Esophagus squamous epithelium (tissue), 5 donors: ENCODE data around the gene PROSER2. TPM values are rescaled to one million over a fixed set of nuclear protein-coding genes. Genes with fewer than 3 reads are reported as not detected.

Experiments used
- DNase-seq: peaks from one replicate; lab custom pipeline; 2025; lab: John Stamatoyannopoulos, UW
- H3K27ac ChIP-seq, 4 donors: fragments of 200-600 bp; sonication (generic); one replicate each; pipeline ENCODE4 v1.5.1; 2016 to 2019; ENCODE audit warnings: mild to moderate bottlenecking in 1 of 4
- H3K27me3 ChIP-seq, 4 donors: fragments of 200-600 bp; sonication (generic); 1 replicate in 3 of 4; 2 replicates in 1 of 4; pipeline versions ENCODE4 v1.5.1 to v1.6.0; 2017 to 2021; ENCODE audit warnings: antibody characterized with exemption in 1 of 4
- H3K36me3 ChIP-seq, 3 donors: fragments of 200-600 bp; sonication (generic); one replicate each; pipeline ENCODE4 v1.5.1; 2016 to 2019
- H3K4me1 ChIP-seq, 3 donors: fragments of 200-600 bp; sonication (generic); one replicate each; pipeline ENCODE4 v1.5.1; 2017 to 2019
- H3K4me3 ChIP-seq, 4 donors: fragments of 200-600 bp; sonication (generic); 1 replicate in 3 of 4; 2 replicates in 1 of 4; pipeline ENCODE4 v1.5.1; 2016 to 2019; ENCODE audit warnings: mild to moderate bottlenecking in 2 of 4, moderate library complexity in 1 of 4
- H3K9me3 ChIP-seq, 3 donors: fragments of 200-600 bp; sonication (generic); one replicate each; pipeline ENCODE4 v1.5.1; 2016 to 2019
- CTCF ChIP-seq, 6 experiments: fragments of 450-650 bp in 4 of 6; fragments of 200-600 bp in 2 of 6; sonication (generic) in 2 of 6; IDR thresholded peaks; one replicate each; pipeline ENCODE4 v1.5.1; 2016 to 2019; ENCODE audit warnings: antibody characterized with exemption in 6 of 6, mild to moderate bottlenecking in 4 of 6, moderate library complexity in 4 of 6
- POLR2A ChIP-seq, 4 donors: fragments of 450-650 bp; IDR thresholded peaks; one replicate each; pipeline ENCODE4 v1.6.1; 2017; ENCODE audit warnings: antibody characterized with exemption in 4 of 4, mild to moderate bottlenecking in 4 of 4, moderate library complexity in 3 of 4
- WGBS, 2 donors: methylation state at CpG; one replicate each; pipeline ENCODE4 v1.1.5; 2018; 5-methylcytosine and 5-hydroxymethylcytosine counted together
- intact Hi-C: fragments of 100-400 bp; cut with DNase I; formaldehyde crosslinking; loops from one replicate; pipeline ENCODE4 v1.15.0; 2022
- total RNA-seq, 4 donors: library from RNA; depleted of rRNA; stranded (reverse); fragments of >200 nt; gene quantifications; one replicate each; pipeline ENCODE4 v1.1.0, GENCODE V29; 2016
- donor health status: DM: yes; HTN: yes; CAD: no.

Gene PROSER2
- total RNA-seq, 4 donors from 2014 or later: 6.4 to 15.5 (median 11.1) TPM

GRCh38 chr10:11804336-11804735 lies 18.8 kb upstream of the PROSER2 start:
- no peak overlapping the region for H3K4me3 ChIP-seq
- intact Hi-C loops: no loop called here
- H3K27me3 ChIP-seq: peaks cover 0 to 8% (median 0%) of the 10 kb centered on the region in 4 donors
- H3K9me3 ChIP-seq: no peaks in the 10 kb centered on the region
- no peak for TF ChIP-seq CTCF (IDR thresholded peaks at IDR 0.05)
- TF ChIP-seq POLR2A (IDR thresholded peaks at IDR 0.05): no peak
- no peaks in the 10 kb centered on the region for H3K4me1 ChIP-seq
- 89% methylated on average over 3 to 11 of the region's 16 CpGs for WGBS, 2 donors
- DNase-seq: no peak
- H3K27ac ChIP-seq: no peak overlapping the region
- H3K36me3 ChIP-seq: no peaks in the 10 kb centered on the region

GRCh38 chr10:11805792-11806191 lies 17.4 kb upstream of the PROSER2 start:
- Histone ChIP-seq H3K27me3 (peaks cover 0 to 8% (median 0%) of the 10 kb centered on the region in 4 donors), H3K27ac (no peak overlapping the region), H3K4me3 (no peak overlapping the region), H3K36me3 (no peaks in the 10 kb centered on the region), H3K4me1 (peaks cover 0 to 13% (median 3%) of the 10 kb centered on the region in 3 donors), H3K9me3 (no peaks in the 10 kb centered on the region)
- TF ChIP-seq CTCF (IDR thresholded peaks at IDR 0.05) (no peak), POLR2A (IDR thresholded peaks at IDR 0.05) (no peak)
- intact Hi-C loops: no loop called here
- DNase-seq: no peak
- 80 to 92% methylated on average over 2 to 3 of the region's 4 CpGs for WGBS, 2 donors

GRCh38 chr10:11806706-11807105 lies 16.4 kb upstream of the PROSER2 start:
- Histone ChIP-seq H3K4me1 (peaks cover 0 to 14% (median 3%) of the 10 kb centered on the region in 3 donors), H3K27me3 (peaks cover 0 to 8% (median 0%) of the 10 kb centered on the region in 4 donors), H3K36me3 (no peaks in the 10 kb centered on the region), H3K9me3 (no peaks in the 10 kb centered on the region), H3K27ac (no peak overlapping the region), H3K4me3 (no peak overlapping the region)
- TF ChIP-seq POLR2A (IDR thresholded peaks at IDR 0.05): no peak
- no peak for TF ChIP-seq CTCF (IDR thresholded peaks at IDR 0.05)
- intact Hi-C loops: no loop called here
- WGBS, 2 donors: 73 to 89% methylated on average over 6 of the region's 6 CpGs
- DNase-seq: no peak

GRCh38 chr10:11808808-11809207 lies 14.3 kb upstream of the PROSER2 start:
- peaks cover 0 to 8% (median 0%) of the 10 kb centered on the region in 4 donors for H3K27me3 ChIP-seq
- WGBS, 2 donors: 92 to 96% methylated on average over 5 of the region's 5 CpGs
- H3K27ac ChIP-seq: no peak overlapping the region
- DNase-seq: no peak
- no peak for TF ChIP-seq POLR2A (IDR thresholded peaks at IDR 0.05)
- no peak for TF ChIP-seq CTCF (IDR thresholded peaks at IDR 0.05)
- no peaks in the 10 kb centered on the region for H3K36me3 ChIP-seq
- H3K9me3 ChIP-seq: no peaks in the 10 kb centered on the region
- intact Hi-C loops: no loop called here
- no peak overlapping the region for H3K4me3 ChIP-seq
- peaks cover 0 to 14% (median 3%) of the 10 kb centered on the region in 3 donors for H3K4me1 ChIP-seq

- Histone ChIP-seq H3K27me3 (no peaks in the 10 kb centered on the region), H3K36me3 (no peaks in the 10 kb centered on the region), H3K4me3 (no peak overlapping the region), H3K27ac (no peak overlapping the region), H3K4me1 (peaks cover 0 to 14% (median 3%) of the 10 kb centered on the region in 3 donors), H3K9me3 (no peaks in the 10 kb centered on the region)
- no peak for TF ChIP-seq CTCF (IDR thresholded peaks at IDR 0.05)
- no peak for TF ChIP-seq POLR2A (IDR thresholded peaks at IDR 0.05)
- WGBS, 2 donors: 49 to 55% methylated on average over 13 of the region's 13 CpGs
- intact Hi-C loops: no loop called here
- DNase-seq: no peak
Measured at GRCh38 chr10:11810313-11810766, 12.8 kb upstream of the PROSER2 start.
